HG03039 (cell line): Measurements from ENCODE around the gene MACC1.

Source experiments
- ATAC-seq: cut with Tn5 transposase; IDR thresholded peaks from one replicate; pipeline ENCODE4 v1.9.1; 2021; ENCODE audit warnings: mild to moderate bottlenecking, moderate library complexity; ENCODE audit not compliant: unreplicated experiment

The MACC1 gene

GRCh38 chr7:20085086-20085485, 132.1 kb downstream of the MACC1 start:
- no peak for ATAC-seq
